Embryonic facial prominence (tissue), 1 donor: ENCODE results near the gene FAM13A.

Experiments used
- DNase-seq: peaks from one replicate; pipeline ENCODE4 v3.0.0-alpha.2; 2016; ENCODE audit errors: extremely low spot score

The FAM13A gene

GRCh38 chr4:88779431-88779830 is 277.6 kb downstream of the FAM13A start:
- no peak for DNase-seq

DNA sequence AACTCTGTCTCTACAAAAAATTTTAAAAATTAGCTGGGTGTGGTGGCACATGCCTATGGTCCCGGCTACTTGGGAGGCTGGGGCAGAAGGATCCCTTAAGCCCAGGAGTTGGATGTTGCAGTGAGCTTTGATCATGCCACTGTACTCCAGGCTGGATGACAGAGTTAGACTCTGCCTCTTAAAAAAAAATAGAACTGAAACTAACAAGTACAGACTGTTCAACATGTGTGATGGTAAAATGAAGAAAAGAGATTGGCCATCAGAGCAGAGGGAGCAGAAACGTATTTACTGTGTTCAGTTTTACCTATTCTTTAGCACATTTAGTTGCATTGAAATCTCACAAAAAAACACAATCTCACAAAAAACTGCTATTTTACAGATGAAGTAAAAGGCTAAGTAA is 281.5 kb downstream of the FAM13A start:
- DNase-seq: no peak

- DNase-seq: no peak
Observed at GRCh38 chr4:88775026-88775425, 282.0 kb downstream of the FAM13A start.

GRCh38 chr4:88771883-88772450 is 285.0 kb downstream of the FAM13A start:
- no peak for DNase-seq

- DNase-seq: no peak
Observed at GRCh38 chr4:88765729-88766128, 291.3 kb downstream of the FAM13A start.

DNA sequence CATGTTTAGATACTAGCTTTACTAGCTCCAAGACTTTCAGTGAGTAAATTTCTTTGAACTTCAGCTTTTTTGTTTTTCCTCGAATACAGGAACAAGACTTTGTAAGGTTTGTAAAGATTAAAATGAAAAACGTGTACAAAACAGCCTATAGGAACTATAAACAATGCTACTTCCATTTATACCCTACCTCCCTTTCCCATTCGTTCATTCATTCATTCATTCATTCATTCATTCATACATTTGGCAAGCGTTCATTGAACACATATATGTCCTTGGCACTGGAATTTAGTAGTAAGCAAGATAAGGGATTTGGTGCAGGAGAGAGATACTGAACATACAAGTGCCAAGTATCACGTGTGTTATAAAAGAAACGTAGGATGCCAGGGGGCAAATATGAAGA is 293.9 kb downstream of the FAM13A start:
- DNase-seq: no peak

DNA sequence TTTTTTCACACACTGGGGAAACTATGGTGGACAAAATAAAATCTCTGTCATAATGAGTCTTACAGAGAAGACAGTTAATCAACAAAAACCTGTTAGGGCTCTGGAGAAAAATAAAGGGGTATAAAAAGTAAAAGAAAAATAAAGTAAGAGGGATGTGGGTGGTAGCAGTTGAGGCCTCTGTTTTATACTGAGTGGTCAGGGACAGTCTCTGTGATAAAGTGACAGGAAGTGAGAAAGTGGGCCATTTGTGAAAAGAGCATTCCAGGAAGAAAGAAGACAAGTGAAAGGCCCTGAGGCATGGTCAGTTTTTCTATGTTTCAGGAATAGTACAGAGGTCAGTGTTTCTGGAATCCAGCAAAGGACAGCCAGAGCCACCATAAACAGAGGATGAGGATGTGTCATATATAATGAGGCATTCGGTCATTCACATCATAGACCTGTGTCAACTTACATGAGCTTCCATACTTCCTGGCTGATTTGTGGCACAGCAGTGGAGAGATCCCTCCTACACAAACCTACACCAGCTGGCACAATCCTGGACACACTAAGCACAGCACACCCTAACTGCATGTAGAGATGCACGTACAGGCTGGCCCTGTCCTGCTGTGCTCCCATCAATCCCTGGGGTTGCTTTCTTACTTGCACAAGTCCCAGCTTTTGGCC is 295.0 kb downstream of the FAM13A start:
- no peak for DNase-seq

- DNase-seq: no peak
Observed at GRCh38 chr4:88761342-88761741, 295.6 kb downstream of the FAM13A start.

GRCh38 chr4:88759895-88760290 is 297.1 kb downstream of the FAM13A start:
- no peak for DNase-seq

- DNase-seq: no peak
Observed at GRCh38 chr4:88759039-88759894, 297.7 kb downstream of the FAM13A start.

GRCh38 chr4:88758264-88758663 is 298.7 kb downstream of the FAM13A start:
- DNase-seq: no peak

GRCh38 chr4:88757776-88758175 is 299.2 kb downstream of the FAM13A start:
- DNase-seq: no peak

DNA sequence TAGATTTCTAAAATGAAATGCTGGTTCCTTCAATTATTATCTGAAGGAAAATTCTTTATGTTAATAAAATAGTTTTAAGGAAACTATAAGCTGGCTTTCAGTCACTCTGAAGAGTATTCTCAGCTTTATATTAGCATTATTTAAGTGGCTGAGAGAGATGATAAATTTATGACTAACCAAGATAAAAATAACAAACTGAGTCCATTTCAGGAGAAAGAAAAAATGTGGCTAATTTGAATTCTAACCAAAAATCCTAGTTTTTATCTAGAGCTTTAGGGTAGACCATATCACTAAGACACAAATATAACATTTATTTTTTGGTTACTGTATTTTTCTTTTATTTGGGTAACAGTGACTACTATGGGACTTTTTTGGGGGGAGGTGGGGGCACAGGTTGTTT is 299.9 kb downstream of the FAM13A start:
- no peak for DNase-seq

DNA sequence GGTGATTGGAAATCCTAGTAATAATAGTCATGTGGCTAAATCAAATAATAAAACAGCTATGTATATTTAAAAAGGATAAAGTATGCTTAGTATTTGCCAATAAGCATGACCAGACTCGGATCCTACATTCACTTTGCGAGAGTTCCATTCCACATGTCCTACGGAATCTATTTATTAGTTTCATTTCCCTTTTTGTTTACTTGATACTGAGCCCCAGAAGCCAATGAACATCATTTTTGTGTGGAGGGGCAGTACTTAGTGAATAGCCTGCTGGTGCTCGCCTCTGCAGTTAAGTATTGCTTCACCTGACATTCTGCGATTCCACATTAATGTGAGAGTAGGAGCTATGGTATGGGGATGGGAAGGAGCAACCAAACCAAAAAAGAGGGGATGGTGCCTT is 300.8 kb downstream of the FAM13A start:
- no peak for DNase-seq

DNA sequence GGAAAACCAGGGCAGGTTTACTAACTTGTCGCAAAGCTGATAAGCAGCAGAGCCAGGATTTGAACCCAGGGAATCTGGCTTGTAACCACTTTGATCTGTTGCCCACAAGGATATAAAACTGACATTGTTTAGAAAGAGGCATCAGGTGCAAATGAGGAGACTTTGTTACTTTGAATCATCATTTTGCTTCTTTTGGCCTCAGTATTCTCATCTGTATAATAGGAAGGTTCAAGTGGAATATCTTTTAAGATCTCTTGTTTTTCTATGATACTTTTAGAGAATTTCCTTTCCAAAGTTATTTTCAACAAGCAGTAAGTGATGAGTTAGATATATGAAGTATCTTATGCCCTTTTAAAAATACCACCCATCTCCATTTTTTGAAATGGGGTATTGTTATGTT is 301.5 kb downstream of the FAM13A start:
- DNase-seq: no peak

DNA sequence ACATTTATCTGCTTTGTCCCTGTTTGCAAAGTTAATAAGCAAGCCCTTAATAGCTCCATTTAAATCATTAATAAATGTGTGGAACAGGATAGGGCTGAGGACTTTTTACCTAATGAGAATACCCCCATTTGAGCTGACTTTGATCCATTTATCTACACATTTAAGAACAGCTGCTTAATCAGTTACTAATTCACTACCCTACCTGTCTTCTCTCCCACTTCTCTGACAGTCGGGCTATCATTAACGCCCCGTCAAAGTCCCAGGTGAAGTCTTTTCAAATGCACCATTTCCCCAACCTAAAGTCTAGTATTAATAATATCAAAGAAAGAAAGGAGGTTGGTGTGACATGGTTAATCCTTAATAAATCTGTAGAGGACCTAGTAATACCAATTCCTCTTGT is 302.2 kb downstream of the FAM13A start:
- no peak for DNase-seq

DNA sequence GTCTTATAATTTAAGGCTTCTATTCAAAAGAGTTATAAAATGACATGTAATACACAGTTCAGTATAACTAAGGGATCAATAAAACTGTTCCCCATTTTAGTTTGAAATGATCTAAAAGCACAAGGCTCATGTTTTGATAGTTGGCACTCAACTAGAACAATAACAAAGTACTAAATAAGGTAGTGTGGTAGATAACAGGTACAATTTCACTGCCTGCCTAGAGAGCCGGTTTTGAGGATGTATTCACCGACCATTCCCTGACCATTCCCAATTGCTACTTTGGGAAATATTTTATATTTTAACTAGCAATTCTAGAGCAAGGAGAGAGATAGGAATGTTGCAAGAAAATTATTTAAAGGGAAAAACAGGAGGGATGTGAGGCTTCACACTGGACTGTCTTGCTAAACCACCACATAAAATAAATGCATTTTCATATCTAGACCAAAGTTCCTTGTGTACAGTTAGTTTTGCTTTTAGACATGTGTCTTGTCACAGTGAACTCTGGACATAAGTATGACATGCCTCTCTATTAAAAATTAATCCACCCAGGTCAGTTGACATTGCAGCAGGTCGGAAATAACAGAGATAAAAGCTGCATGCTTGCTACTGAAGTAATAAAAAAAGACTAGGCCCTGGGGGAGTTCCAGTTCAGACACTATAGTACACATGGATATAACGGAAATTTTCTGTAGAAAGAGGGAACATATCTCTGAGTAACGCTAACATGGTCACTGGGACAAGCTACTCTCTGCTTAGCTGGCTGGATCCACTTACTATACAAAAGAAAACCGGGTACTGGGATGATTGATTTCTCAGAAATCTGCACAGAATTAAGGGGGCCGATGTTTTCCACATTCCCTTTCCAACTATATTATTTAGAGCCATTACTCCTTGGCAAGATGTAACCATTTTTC is 303.1 kb downstream of the FAM13A start:
- DNase-seq: no peak

- no peak for DNase-seq
Observed at GRCh38 chr4:88752754-88753153, 304.2 kb downstream of the FAM13A start.

DNA sequence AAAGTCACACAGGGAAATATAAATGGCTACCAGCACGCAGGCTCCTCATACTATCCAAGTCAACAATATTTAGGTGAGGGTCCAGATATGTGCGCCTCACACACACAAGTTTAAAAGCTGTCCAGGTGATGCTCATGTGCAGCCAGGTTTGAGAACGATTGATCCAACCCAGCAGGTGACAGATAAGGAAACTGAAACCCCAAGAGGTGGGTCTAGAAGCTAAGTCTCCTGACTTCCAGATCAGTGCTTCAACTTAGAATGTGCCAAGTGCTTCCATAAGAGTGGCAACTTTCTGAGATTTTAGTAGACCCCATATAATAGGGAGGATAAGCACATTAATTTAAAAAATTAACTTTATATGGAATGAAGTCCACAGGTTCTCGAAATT is 304.9 kb downstream of the FAM13A start:
- no peak for DNase-seq

- no peak for DNase-seq
Observed at GRCh38 chr4:88751258-88752075, 305.5 kb downstream of the FAM13A start.

DNA sequence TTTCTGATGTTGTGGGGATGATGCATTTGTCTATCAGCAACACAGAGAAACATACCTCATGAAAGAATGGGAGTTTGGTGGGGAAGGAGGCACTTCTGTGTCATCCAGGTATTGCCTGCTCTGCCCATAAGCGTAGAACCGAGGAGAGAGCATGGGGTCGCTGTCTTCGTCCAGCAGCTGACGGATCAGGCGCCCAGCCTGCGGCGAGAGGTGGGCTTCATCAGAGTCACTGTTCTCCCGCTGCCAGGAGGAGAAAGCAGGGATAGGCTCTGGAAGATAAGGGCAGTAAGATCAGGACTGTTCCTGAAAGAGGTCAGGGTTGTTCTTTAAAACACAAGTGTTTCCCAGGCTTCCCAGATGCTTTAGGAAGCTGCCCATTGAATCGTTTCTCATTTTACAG is 306.6 kb downstream of the FAM13A start:
- no peak for DNase-seq
